HEK293 (cell line): ENCODE measurements around the gene GALNTL6.

Experiments
- CTCF ChIA-PET: fragments of 350-600 bp; formaldehyde crosslinking; extraction: SDS; loops from one replicate; lab custom pipeline; 2021; ENCODE audit warnings: antibody characterized with exemption; lab: Yijun Ruan, JAX
- POLR2A ChIA-PET: fragments of 300-600 bp; formaldehyde crosslinking; extraction: SDS; loops from one replicate; lab custom pipeline; 2020; ENCODE audit warnings: antibody characterized with exemption, inconsistent platforms; lab: Yijun Ruan, JAX
- H3K27ac ChIP-seq: fragments of 200-500 bp; sonication (Bioruptor generic); 2 replicates; pipeline ENCODE4 v1.5.1; 2014; ENCODE audit warnings: low read depth, low read length, control low read depth, inconsistent platforms; ENCODE audit errors: extremely low read depth
- H3K36me3 ChIP-seq, 2 experiments: fragments of 200-500 bp in 1 of 2; sonication (Bioruptor generic) in 1 of 2; 1 replicate in 1 of 2; 2 replicates in 1 of 2; pipeline ENCODE4 v1.5.1; 2014 to 2017; ENCODE audit warnings: inconsistent platforms in 2 of 2, low read length in 2 of 2; ENCODE audit not compliant: control insufficient read depth in 2 of 2, insufficient read depth in 1 of 2
- H3K4me1 ChIP-seq: fragments of 200-500 bp; sonication (Bioruptor generic); 2 replicates; pipeline ENCODE4 v1.5.1; 2014; ENCODE audit warnings: mild to moderate bottlenecking, low read length, inconsistent platforms; ENCODE audit not compliant: control insufficient read depth, insufficient read depth
- H3K4me3 ChIP-seq: 2 replicates; pipeline ENCODE4 v1.5.1; 2011; ENCODE audit warnings: low read depth, mild to moderate bottlenecking, control low read depth, low read length, moderate library complexity
- H3K9me3 ChIP-seq: fragments of 200-500 bp; sonication (Bioruptor generic); 2 replicates; pipeline ENCODE4 v1.5.1; 2014; ENCODE audit warnings: low read depth, low read length, inconsistent platforms; ENCODE audit not compliant: control insufficient read depth, insufficient read depth
- ATF2 ChIP-seq: fragments of 450-650 bp; formaldehyde crosslinking; IDR thresholded peaks from 2 replicates; pipeline ENCODE4 v1.5.1; 2016; ENCODE audit warnings: missing biosample characterization, missing genetic modification characterization, low read depth
- EGR2 ChIP-seq: fragments of 450-650 bp; formaldehyde crosslinking; IDR thresholded peaks from 2 replicates; pipeline ENCODE4 v1.5.1; 2016; ENCODE audit warnings: low read depth, missing biosample characterization, missing genetic modification characterization
- PATZ1 ChIP-seq: fragments of 450-650 bp; formaldehyde crosslinking; IDR thresholded peaks from 2 replicates; pipeline ENCODE4 v1.5.1; 2016; ENCODE audit warnings: missing biosample characterization, missing genetic modification characterization
- PRDM4 ChIP-seq: fragments of 450-650 bp; formaldehyde crosslinking; IDR thresholded peaks from 2 replicates; pipeline ENCODE4 v1.5.1; 2017; ENCODE audit warnings: missing biosample characterization, missing genetic modification characterization
- ZBTB49 ChIP-seq: fragments of 450-650 bp; formaldehyde crosslinking; IDR thresholded peaks from 2 replicates; pipeline ENCODE4 v1.5.1; 2016; ENCODE audit warnings: missing biosample characterization, missing genetic modification characterization, low read depth
- ZFHX2 ChIP-seq: fragments of 450-650 bp; formaldehyde crosslinking; conservative IDR thresholded peaks from 2 replicates; pipeline ENCODE4 v1.5.1; 2016; ENCODE audit warnings: missing biosample characterization, missing genetic modification characterization
- ZFP3 ChIP-seq: fragments of 450-650 bp; formaldehyde crosslinking; IDR thresholded peaks from 2 replicates; pipeline ENCODE4 v1.5.1; 2016; ENCODE audit warnings: low read depth, missing biosample characterization, missing genetic modification characterization
- ZIC2 ChIP-seq: fragments of 450-650 bp; formaldehyde crosslinking; IDR thresholded peaks from 2 replicates; pipeline ENCODE4 v1.5.1; 2016; ENCODE audit warnings: missing biosample characterization, missing genetic modification characterization
- ZNF155 ChIP-seq: fragments of 450-650 bp; formaldehyde crosslinking; IDR thresholded peaks from 2 replicates; pipeline ENCODE4 v1.5.1; 2016; ENCODE audit warnings: missing biosample characterization, missing genetic modification characterization
- ZNF19 ChIP-seq: fragments of 450-650 bp; formaldehyde crosslinking; IDR thresholded peaks from 2 replicates; pipeline ENCODE4; 2016; ENCODE audit warnings: missing biosample characterization, missing genetic modification characterization, low read depth
- ZNF23 ChIP-seq: fragments of 450-650 bp; formaldehyde crosslinking; IDR thresholded peaks from 2 replicates; pipeline ENCODE4 v1.5.1; 2016; ENCODE audit warnings: missing biosample characterization, missing genetic modification characterization, borderline replicate concordance
- ZNF24 ChIP-seq: fragments of 450-650 bp; formaldehyde crosslinking; IDR thresholded peaks from 2 replicates; pipeline ENCODE4 v1.5.1; 2016; ENCODE audit warnings: missing biosample characterization, missing genetic modification characterization
- ZNF292 ChIP-seq: fragments of 450-650 bp; formaldehyde crosslinking; IDR thresholded peaks from 2 replicates; pipeline ENCODE4 v1.5.1; 2016; ENCODE audit warnings: low read depth, missing biosample characterization, missing genetic modification characterization, borderline replicate concordance
- ZNF513 ChIP-seq: fragments of 450-650 bp; IDR thresholded peaks from 2 replicates; pipeline ENCODE4 v1.5.1; 2018; ENCODE audit warnings: missing biosample characterization, missing genetic modification characterization
- ZNF561 ChIP-seq: fragments of 450-650 bp; IDR thresholded peaks from 2 replicates; pipeline ENCODE4 v1.5.1; 2018; ENCODE audit warnings: missing biosample characterization, missing genetic modification characterization, borderline replicate concordance
- ZNF580 ChIP-seq: fragments of 450-650 bp; formaldehyde crosslinking; IDR thresholded peaks from 2 replicates; pipeline ENCODE4 v1.5.1; 2016; ENCODE audit warnings: missing biosample characterization, missing genetic modification characterization
- ZNF768 ChIP-seq: fragments of 450-650 bp; formaldehyde crosslinking; IDR thresholded peaks from 2 replicates; pipeline ENCODE4 v1.5.1; 2018; ENCODE audit warnings: missing biosample characterization, mild to moderate bottlenecking, missing genetic modification characterization
- ZNF776 ChIP-seq: fragments of 450-650 bp; formaldehyde crosslinking; IDR thresholded peaks from 2 replicates; pipeline ENCODE4 v1.5.0; 2017; ENCODE audit warnings: missing biosample characterization, missing genetic modification characterization, borderline replicate concordance
- ZNF843 ChIP-seq: fragments of 450-650 bp; formaldehyde crosslinking; IDR thresholded peaks from 2 replicates; pipeline ENCODE4 v1.5.1; 2016; ENCODE audit warnings: missing biosample characterization, missing genetic modification characterization
- TF ChIP-seq, protein P1 (sequence below): sonication (generic); formaldehyde crosslinking; IDR thresholded peaks from 2 replicates; pipeline ENCODE4 v1.8.1; 2022; ENCODE audit warnings: mild to moderate bottlenecking, moderate library complexity, missing genetic modification reagents

Gene GALNTL6

DNA sequence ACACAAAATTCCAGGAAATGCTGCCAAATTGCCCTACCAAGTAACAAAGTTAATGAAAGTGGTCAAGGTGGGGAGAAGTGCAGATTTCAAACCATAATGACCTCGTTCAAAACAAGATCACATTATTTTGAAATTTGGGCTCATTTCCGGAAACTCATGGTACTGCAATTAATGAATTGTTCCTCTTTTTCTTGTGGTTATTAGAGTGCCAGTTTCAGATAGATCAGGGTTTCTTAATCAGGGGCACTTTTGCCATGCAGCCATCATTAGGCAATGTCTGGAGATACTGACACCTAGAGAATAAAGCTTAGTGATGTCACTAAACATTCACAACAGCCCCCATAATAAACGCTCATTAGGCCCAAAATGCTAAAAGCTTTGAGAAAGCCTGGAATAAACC, 973.9 kb downstream of the GALNTL6 start:
- Histone ChIP-seq H3K36me3 (no peaks in the 10 kb centered on the region), H3K9me3 (no peaks in the 10 kb centered on the region), H3K4me1 (no peaks in the 10 kb centered on the region), H3K4me3 (no peak overlapping the region), H3K27ac (no peak overlapping the region)
- TF ChIP-seq ZNF580 = no peak
- no peak for TF ChIP-seq ZFHX2
- ChIA-PET POLR2A (interaction anchor here (0.6 kb wide), 1 partner anchor 247 kb away, joined by 3 read pairs; no protein-coding TSS in a partner anchor), CTCF (no interaction called here)

- POLR2A ChIA-PET = no interaction called here
- CTCF ChIA-PET = no interaction called here
- TF ChIP-seq ZNF513 = no peak
- TF ChIP-seq ZNF561 (tag by site-specific recombination) = no peak
- no peak for TF ChIP-seq ZNF24 (tag by site-specific recombination)
- no peak for TF ChIP-seq ZNF155 (tag by site-specific recombination)
- TF ChIP-seq ZNF292 (tag by site-specific recombination) = no peak
- no peak for TF ChIP-seq ZFP3
- no peak for TF ChIP-seq ZNF843 (tag by site-specific recombination)
- TF ChIP-seq ATF2 (tag by site-specific recombination) = no peak
- no peak for TF ChIP-seq ZBTB49
- TF ChIP-seq, protein P1, sequence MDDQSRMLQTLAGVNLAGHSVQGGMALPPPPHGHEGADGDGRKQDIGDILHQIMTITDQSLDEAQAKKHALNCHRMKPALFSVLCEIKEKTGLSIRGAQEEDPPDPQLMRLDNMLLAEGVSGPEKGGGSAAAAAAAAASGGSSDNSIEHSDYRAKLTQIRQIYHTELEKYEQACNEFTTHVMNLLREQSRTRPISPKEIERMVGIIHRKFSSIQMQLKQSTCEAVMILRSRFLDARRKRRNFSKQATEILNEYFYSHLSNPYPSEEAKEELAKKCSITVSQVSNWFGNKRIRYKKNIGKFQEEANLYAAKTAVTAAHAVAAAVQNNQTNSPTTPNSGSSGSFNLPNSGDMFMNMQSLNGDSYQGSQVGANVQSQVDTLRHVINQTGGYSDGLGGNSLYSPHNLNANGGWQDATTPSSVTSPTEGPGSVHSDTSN (CRISPR knock-in tag) = no peak
- Histone ChIP-seq H3K36me3 (no peaks in the 10 kb centered on the region), H3K9me3 (no peaks in the 10 kb centered on the region), H3K4me3 (no peak overlapping the region), H3K27ac (no peak overlapping the region), H3K4me1 (no peaks in the 10 kb centered on the region)
Measured at GRCh38 chr4:172791841-172792240, 978.6 kb downstream of the GALNTL6 start.

GRCh38 chr4:172793565-172794306, 980.5 kb downstream of the GALNTL6 start:
- H3K4me3 ChIP-seq = no peak overlapping the region
- H3K4me1 ChIP-seq = no peaks in the 10 kb centered on the region
- ChIA-PET CTCF (no interaction called here), POLR2A (no interaction called here)
- no peaks in the 10 kb centered on the region for H3K9me3 ChIP-seq
- no peak overlapping the region for H3K27ac ChIP-seq
- no peaks in the 10 kb centered on the region for H3K36me3 ChIP-seq
- TF ChIP-seq ZIC2 (no peak), ZNF23 (tag by site-specific recombination) (no peak), PATZ1 (tag by site-specific recombination) (no peak), ZNF768 (tag by site-specific recombination) (no peak), ZNF776 (tag by site-specific recombination) (no peak), EGR2 (no peak), ZNF19 (tag by site-specific recombination) (no peak), PRDM4 (tag by site-specific recombination) (no peak)
